ENCODE results near the gene CARM1.

- TF ChIP-seq EZH2 (IDR thresholded peaks at IDR 0.05) (no peak), POLR2A (IDR thresholded peaks at IDR 0.05; ENCODE audit: borderline replicate concordance, extremely low read depth, insufficient read depth, insufficient read length) (no peak), SP1 (IDR thresholded peaks at IDR 0.05; ENCODE audit: low read depth) (no peak)
These were observed 28.6 kb upstream of the CARM1 start for GRCh38 chr19:10842788-10843187.
